HG02642 (cell line): Measurements from ENCODE around the gene TIMM8B.
"Not testable (repeated sequence)": the region's sequence is repeated elsewhere in the genome, so short reads cannot be mapped to it uniquely, and the experiment has no call there.

Experiments used
- ATAC-seq: cut with Tn5 transposase; IDR thresholded peaks from one replicate; pipeline ENCODE4 v1.9.1; 2021; ENCODE audit warnings: mild to moderate bottlenecking; ENCODE audit not compliant: unreplicated experiment, poor library complexity

TIMM8B gene, protein sequence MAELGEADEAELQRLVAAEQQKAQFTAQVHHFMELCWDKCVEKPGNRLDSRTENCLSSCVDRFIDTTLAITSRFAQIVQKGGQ

DNA sequence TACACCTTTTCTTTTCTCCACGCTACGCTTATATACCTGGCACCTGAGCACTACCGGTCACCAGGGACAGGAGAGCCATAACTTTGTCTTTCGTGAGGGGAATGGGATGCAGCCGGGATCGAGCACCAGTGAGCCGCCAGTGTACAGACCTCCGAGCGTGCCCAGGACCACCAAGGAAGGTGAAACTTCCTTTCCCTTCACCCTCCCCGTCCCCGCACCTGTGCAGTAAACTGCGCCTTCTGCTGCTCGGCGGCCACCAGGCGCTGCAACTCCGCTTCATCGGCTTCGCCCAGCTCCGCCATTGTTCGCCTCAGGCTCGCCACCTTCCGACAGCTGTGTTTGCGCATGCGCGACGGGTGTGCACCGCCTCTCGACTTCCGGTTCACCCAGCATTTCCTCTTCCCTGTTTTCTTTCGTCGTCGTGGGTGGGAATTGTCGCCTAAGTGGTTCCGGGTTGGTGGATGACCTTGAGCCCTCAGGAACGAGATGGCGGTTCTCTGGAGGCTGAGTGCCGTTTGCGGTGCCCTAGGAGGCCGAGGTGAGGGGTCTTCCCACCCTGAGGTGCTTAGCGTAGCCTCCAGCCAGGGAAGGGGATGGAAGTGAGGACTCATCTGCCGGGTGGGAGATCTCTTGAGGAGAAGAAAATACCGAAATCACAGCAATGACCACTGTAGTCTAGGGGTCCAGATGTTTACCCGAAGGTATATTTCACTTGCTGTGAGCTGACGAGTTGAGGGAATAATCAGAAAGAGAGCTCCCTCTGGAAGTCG, at the start of gene TIMM8B, which contains the start of gene SDHD:
TSS of gene TIMM8B (minus strand) at position 335 of the 770 bp plus-strand sequence. CDS start at position 302, 33 bp downstream.
TSS of gene SDHD (plus strand) at position 452 of the 770 bp plus-strand sequence. CDS start at position 487, 35 bp downstream.
- ATAC-seq, result peak; percentile 94

DNA sequence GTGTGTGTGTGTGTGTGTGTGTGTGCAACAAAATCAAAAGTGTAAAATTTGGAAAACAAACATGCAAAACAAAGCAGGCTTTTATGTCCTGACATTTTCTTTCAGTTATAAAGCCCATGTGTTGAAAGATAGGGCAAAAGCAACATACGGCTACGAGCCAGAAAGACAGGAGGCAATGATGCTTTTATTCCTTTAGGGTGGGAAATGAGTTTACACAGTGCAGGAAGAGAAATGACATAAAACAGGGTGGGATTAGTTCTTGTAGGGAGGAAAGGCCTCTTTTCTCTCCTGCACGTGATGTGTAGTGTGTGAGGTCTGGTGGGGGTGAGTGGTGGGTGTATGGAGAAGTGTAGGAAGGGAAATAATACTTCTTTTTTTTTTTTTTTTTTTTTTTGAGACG, 47.9 kb upstream of the TIMM8B start:
- no peak for ATAC-seq

DNA sequence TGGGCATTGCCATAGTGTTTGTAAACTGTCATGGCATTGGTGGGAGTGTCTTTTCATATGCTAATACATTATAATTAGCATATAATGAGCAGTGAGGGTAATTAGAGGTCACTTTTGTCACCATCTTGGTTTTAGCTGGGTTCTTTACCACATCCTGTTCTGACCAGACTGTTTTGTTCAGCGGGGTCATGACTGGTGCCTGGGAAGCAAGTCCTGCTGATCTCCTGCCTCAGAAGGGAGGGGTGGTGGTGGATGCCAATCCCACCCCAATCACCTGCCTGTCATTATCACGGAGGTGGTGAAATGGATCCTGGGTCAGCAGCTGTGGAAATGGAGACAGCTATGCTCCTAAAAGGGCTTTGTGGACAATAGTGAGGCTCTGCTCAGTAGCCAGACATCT, 46.2 kb upstream of the TIMM8B start:
- ATAC-seq, result no peak

DNA sequence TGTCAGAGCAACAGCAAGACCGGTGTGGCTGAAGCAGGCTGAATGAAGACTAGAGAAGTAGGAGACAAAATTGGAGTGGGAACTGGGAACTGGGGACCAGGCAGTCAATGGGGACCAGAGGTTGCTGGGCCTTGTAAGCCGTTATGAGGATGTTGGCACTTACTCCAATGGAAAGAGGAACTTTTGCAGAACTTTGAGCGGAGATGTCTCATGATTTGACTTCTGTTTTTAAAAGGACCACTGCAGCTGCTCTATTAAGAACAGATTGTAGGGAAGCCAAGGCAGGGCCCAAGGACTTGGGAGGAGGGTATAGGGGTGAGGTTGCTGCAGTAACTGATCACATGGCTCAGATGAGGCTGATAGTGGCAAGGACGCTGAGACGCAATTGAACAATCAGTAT, 43.1 kb upstream of the TIMM8B start:
- no peak for ATAC-seq

DNA sequence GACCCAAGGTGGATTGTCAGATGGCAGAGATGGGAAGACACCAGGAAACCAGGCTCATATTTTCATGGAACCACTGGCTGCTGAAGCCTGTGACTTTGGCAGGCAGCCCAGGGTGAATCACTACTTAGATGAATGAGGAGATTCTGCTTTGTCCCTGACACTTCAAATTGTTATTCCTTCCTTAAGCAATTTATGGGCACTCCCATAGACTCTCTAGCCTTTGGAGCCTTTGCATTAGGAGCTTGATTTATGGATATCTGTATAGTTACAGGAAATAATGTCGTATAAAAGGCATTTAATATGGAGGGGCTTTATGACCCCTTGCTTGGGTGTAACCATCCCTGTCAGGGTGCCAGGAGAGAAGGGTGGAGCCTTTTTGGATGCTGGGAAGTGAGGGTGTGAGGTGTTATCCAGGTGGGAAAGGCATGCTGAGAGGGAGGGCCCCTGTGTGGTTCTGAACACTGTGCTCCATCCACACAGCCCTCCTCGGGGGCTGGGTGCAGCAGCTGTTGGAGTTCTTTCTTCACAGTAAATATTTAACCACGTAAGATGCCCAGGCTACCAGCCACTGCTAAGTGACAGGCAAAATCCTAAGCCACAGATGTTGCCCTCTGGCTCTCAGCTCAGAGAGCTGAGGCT, 42.0 kb upstream of the TIMM8B start:
- no peak for ATAC-seq

DNA sequence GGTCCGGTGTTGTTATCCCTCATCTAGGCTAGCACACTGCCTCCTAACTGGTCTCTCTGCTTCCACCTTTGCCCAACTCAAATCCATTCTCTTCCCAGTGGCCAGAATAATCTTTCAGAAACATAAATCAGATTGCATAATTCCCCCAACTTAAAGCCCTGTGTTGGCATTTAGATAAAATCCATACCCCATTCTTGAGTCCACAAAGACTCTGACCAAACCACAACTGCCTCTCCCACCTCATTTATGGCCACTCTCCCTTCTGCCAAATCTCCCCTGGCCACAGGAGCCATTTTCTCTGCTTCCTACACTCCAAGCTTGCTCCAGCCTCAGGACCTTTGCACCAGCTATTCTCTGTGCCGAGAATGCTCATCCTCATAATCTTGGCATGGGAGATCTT, 40.5 kb upstream of the TIMM8B start:
- ATAC-seq, result no peak

DNA sequence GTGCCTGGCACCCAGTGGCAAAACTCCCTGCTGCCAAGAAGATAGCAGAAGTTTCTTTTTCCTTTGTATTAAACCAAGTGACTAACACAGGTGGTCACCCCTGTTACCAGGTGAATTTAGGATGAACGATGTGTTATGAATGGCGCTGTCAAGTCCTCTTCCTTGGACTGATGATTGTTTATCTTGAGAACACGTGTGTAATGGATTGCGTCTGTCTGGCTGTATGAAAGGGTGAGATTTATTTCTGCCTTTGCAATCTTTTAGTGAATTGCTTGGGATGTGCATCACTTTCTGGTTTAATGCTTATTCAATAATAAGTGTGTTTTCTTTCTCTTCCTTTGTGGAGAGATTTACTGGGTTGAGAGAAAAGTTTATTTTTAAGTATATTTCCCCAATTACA, 36.6 kb upstream of the TIMM8B start:
- ATAC-seq, result no peak

DNA sequence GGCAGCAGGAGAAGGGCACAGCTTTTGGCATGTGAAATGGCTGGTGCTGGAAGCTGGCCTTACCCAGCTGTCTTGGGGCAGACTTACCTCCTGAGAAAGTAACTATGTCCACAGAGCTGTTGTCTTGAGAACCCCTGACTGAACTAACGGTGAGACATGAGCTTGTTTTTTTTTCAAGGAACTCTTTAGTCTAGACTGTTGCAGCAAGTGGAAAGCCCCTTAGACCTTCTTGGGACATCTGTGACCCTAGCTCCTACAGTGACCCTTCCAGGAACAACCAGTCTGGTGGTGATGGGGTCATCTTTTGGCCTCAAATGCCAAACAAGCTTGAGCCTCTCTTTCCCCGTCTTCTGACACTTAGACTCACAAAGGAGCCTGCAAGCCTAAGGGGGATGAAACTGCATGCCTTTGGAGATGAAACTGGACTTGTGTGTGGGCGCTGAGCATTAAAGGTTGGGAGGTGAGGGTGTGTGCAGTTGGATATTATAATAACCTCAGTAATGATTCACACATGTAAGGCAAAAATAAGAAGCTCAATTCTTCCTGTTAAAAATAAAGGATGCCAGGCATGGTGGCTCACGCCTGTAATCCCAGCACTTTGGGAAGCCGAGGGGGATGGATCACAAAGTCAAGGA, 35.5 kb upstream of the TIMM8B start:
- ATAC-seq, result no peak

DNA sequence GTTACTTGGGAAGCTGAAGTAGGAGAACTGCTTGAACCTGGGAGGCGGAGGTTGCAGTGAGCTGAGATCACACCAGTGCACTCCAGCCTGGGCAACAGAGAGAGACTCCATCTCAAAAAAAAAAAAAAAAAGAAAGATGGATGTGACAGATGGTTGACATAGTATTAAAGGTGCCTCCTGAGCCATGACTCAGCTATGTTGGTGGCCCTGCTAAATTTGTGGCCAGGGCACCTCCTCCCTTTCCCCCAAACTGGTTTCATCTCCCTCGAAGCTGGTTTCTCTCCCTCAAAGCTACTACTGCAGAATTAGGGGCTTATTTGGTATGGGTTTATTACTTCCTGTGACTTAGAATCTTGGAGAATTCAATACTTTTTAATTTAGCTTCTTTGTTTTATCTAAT, 31.6 kb upstream of the TIMM8B start:
- no peak for ATAC-seq

DNA sequence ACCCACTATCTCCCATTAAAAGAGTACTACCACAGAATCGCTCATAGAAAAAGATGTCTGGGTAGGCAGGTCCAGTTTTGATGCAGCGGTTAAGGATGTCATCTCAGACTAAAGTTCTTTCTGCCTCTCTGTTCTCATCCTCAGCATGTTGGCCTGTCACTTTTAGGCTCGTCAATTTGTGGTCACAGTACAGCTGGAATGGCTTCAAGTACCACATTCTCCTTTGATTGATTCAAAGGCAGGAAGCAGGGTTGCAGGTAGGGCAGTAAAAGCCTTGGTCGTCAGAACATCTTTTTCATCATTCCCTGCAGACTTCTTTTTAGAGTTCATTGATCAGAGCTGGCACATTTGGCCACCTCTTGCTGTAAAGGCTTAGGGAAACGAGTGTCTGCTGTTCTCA, 28.8 kb upstream of the TIMM8B start:
- no peak for ATAC-seq

DNA sequence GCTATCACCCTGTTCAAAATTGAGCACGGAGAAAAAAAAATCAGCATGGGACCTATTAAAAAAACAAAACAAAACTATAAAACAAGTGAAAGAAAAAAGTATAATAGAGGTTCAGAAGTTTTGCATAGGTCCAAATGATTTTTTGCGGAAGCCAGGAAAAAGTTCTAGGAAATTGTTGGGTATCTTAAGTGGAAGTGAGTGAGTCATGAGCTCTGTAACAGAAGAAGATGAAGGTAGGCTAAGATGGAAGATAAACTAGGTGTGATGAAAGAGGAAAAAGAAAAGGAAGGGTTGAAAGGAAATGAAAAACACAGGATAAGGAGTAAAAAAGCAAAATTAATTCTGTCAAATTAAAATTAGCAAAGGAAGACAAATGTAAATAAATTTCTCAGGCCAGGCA, 27.9 kb upstream of the TIMM8B start:
- ATAC-seq, result no peak

DNA sequence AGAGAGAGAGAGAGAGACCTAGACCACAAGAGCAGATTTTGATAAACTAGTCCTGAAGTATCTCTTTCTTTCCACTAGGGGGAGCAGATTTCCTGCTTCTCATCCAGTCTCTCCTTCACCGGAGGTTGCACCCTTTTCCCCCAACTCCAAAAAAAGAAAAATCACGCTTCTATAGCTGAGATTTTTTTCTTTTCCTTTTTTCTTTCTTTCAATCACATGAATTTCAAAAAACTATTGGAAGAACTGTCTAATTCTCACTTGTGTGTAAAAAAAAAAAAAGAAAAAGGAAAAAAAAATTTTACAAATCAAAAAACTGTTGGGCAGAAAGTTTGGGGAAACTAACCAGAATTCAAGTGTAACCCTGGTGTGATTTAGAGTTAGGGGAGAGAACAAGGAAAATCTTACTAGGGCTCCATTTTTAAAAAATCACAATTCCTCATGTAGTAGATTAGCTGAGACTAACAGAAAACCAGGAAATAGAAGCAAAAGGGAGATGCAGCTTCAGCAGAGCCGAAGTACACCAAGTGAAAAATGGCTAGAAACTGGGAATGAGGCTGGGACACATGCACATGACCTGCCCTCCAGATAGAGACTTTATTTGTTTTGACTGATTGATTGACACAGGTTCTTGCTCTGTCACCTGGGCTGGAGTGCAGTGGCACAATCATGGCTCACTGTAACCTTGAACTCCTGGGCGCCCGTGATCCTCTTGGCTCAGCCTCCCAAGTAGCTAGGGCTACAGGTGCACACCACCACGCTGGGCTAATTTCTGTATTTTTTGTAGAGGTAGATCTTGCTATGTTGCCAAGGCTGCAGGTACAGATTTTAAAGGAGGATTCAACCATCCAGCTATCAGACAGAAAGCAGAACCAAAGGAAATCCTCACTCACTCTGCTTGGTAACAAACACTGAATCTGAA, 27.2 kb upstream of the TIMM8B start:
- ATAC-seq, result no peak

DNA sequence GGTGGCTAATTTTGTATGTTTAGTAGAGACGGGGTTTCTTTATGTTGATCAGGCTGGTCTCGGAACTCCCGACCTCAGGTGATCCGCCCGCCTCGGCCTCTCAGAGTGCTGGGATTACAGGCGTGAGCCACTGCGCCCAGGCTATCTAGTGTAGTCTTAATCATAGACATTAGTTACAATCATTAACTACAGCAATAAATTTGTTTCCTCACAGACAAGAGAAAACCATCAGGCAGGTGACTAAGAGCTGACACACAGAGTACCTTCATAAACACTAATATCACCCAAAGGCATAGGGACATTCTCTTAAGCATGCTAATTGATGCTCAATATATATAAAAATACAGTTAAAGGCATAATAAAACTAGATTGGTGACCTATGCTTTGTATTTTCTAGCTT, 19.5 kb upstream of the TIMM8B start:
- ATAC-seq, result no peak

DNA sequence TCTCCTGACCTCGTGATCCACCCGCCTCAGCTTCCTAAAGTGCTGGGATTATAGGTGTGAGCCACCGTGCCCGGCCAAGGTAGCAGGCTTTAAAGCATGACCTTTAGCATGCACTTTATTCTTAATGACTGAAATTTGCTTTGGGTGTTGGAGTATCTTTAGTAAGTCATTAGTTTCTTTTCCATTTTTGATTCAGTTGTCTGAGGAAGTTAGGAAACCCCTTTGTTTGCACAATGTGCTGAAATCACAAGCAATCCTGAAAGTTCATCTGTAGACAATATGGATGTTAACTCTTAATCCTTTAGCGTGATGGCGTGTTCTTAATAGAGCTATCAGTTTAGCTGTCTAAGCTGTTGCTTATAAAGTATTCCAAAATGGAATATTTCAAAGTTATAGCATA, 16.9 kb upstream of the TIMM8B start:
- ATAC-seq, result no peak

DNA sequence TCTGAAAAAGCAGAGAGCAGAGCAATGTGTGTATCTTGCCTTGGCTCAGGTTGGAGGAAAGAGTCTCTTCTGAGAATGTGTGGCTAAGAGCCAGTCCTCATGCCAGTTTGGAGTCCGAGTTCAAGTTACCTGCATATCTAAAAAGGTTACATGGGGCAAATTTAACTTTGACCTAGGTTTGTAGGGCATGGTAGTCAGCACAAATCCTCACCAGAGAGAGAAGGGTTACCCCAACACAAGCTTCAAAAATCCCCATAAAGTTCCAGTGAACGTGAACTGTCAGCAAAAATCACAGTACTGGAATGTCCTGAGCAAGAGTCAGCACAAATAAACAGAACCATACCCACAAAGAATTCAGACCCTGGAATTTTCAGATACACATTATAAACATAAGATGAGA, 13.9 kb upstream of the TIMM8B start:
- ATAC-seq, result no peak

DNA sequence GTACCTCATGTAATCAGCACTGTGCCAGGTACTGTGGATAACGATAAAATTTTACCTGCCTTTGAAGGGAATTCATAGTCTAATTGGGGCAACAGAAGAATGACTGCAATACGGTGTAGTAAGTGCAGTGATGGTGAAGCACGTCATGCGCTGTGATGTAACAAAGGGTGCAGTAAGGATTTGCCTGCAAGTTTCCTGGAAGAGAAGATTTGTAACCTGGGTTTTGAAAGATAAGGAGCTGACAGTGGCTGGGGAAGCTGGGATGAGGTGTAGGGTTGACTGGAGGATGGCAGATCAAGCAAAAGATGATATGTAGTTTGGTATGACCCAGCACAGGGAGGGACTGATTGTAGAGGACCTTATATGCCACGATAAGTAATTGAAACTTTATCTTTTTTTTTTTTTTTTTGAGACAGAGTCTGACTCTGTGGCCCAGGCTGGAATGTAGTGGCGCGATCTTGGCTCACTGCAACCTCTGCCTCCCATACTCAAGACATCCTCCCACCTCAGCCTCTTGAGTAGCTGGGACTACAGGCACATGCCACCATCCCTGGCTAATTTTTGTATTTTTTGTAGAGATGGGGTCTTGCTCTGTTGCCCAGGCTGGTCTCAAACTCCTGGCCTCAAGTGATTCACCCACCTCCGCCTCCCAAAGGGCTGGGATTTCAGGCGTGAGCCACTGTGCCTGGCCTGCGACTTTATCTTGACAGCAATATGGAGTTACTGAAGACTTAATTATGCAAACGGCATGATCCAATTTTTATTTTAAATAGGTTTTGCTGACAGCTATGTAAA, 11.4 kb upstream of the TIMM8B start:
- no peak for ATAC-seq

DNA sequence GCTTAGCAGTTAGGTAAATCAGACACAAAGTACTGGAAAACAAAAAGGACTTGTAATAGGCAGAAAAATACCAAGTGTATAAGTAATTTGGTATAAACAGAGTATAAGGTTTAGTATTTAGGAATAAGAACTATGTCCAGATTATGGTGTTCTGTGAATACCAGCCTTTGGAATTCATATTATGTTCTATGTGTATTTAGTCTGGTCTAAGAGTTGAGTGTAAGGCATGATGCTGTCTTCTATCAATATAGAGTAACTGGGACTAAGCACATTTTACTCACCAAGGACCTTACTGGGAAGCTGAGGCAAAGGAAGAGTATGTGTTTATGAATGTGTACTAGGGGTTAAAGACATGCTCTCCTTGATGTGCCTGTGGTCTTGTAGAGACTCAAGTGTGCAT, 9.6 kb upstream of the TIMM8B start:
- no peak for ATAC-seq

DNA sequence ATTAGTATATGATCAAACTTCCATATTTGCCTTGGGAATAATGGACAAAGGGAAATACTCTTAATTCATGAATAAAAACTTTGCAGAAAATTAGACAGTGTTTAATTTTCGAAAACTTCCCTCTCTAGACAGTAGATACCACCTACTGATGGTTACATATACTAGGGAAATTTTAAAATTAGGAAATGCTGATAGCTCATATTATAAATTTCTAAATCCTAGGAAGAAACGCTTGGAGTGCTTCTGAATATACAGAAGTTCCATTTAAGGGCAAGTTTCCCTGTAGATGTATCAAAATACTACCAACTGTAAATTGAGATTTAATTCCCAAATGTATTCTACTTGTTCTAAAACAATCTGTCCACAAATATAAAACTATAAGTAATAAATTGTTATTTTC, 8.7 kb upstream of the TIMM8B start:
- ATAC-seq, result not testable (repeated sequence)

DNA sequence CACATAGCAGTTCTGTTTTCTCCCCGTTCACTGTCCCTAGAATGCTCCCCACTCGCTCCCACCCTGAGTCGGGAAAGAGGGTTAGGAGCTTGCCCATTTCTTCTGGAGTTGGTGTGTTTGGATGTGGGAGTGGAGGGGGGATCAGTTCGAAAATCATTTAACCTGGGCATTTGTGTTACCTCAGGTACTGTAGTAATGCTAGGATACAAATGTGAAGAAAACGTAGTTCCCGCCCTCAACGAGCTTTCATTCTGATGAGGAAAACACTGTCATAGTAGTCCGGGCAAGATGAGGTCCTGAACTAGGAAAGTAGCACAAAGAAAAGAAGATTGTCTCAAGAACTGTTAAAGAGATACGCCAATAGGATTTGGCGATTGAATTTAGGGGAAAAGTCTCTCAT, 656 bp upstream of the TIMM8B start:
- ATAC-seq, result peak; percentile 7
